HepG2 (cell line): ENCODE results near the gene ITGB3. TPM values are rescaled to one million over a fixed set of nuclear protein-coding genes. Genes with fewer than 3 reads are reported as not detected.

Experiments used
- ATAC-seq: fragments of 200-7000 bp; cut with Tn5 transposase; 3 replicates; pipeline ENCODE4 v1.9.1; 2020; ENCODE audit warnings: mild to moderate bottlenecking, moderate library complexity
- BruUV-seq: library from RNA; stranded (reverse); fragments of 400-500 nt; replicated peaks from 2 replicates; lab custom pipeline; 2021; lab: Mats Ljungman, UMichigan
- CTCF ChIA-PET: fragments of 300-600 bp; formaldehyde crosslinking; extraction: SDS; loops from one replicate; lab custom pipeline; 2021; ENCODE audit warnings: low total read pairs, inconsistent platforms, low intra/inter-chr PET ratio; lab: Yijun Ruan, JAX
- POLR2A ChIA-PET: fragments of 350-600 bp; sonication (Branson Sonifier 250); formaldehyde crosslinking; loops from one replicate; lab custom pipeline; 2020; ENCODE audit warnings: antibody characterized with exemption, inconsistent platforms; lab: Yijun Ruan, JAX
- DNase-seq: peaks from one replicate; pipeline ENCODE4 v3.0.0-alpha.2; 2015; ENCODE audit warnings: low spot score
- FAIRE-seq: peaks from 3 replicates; lab custom pipeline; 2011; peaks lifted over from hg19 to GRCh38; lab: Jason Lieb, UNC
- H2AFZ ChIP-seq: one replicate; pipeline ENCODE4 v1.6.1; 2011; ENCODE audit warnings: low read length, inconsistent platforms
- H3K27ac ChIP-seq: fragments of 300-600 bp; 3 replicates; pipeline ENCODE4 v1.8.0; 2011; ENCODE audit warnings: mixed run types, mild to moderate bottlenecking, mixed read lengths, low read length, inconsistent platforms; ENCODE audit not compliant: insufficient read depth; ENCODE audit errors: extremely low read length
- H3K27me3 ChIP-seq, 2 experiments: fragments of 200-600 bp in 1 of 2; 2 replicates in 1 of 2; 3 replicates in 1 of 2; pipeline versions ENCODE4 v1.6.0 to v1.8.0; 2011; ENCODE audit warnings: low read length in 2 of 2, mild to moderate bottlenecking in 2 of 2, moderate library complexity in 2 of 2, inconsistent platforms in 1 of 2; ENCODE audit not compliant: insufficient read depth in 2 of 2, control insufficient read depth in 1 of 2
- H3K36me3 ChIP-seq, 2 experiments: fragments of 200-600 bp in 1 of 2; replicated peaks in 1 of 2; 2 replicates in 1 of 2; 3 replicates in 1 of 2; pipeline versions ENCODE4 v1.5.1 to v1.8.0; 2011; ENCODE audit warnings: low read length in 2 of 2, inconsistent platforms in 1 of 2; ENCODE audit not compliant: insufficient read depth in 2 of 2, control insufficient read depth in 1 of 2
- H3K4me1 ChIP-seq: 2 replicates; pipeline ENCODE4 v1.5.1; 2012; ENCODE audit warnings: low read length, inconsistent platforms; ENCODE audit not compliant: insufficient read depth
- H3K4me2 ChIP-seq: 2 replicates; pipeline ENCODE4 v1.6.0; 2011; ENCODE audit warnings: low read depth, low read length, inconsistent platforms
- H3K4me3 ChIP-seq, 3 experiments: fragments of 200-600 bp in 1 of 3; sonication (generic), shearing (Covaris generic) in 1 of 3; replicated peaks in 1 of 3; 2 replicates each; pipeline ENCODE4 v1.5.1; 2011 to 2016; ENCODE audit warnings: low read length in 3 of 3, inconsistent platforms in 2 of 3, low read depth in 2 of 3, mild to moderate bottlenecking in 2 of 3, control low read depth in 1 of 3, mixed read lengths in 1 of 3; ENCODE audit not compliant: insufficient read depth in 1 of 3
- H3K79me2 ChIP-seq: one replicate; pipeline ENCODE4 v1.6.1; 2011; ENCODE audit warnings: low read length, inconsistent platforms; ENCODE audit not compliant: insufficient read depth
- H3K9ac ChIP-seq: 2 replicates; pipeline ENCODE4 v1.6.0; 2011; ENCODE audit warnings: mild to moderate bottlenecking, low read depth, low read length, inconsistent platforms; ENCODE audit not compliant: insufficient read depth
- H3K9me3 ChIP-seq: 2 replicates; pipeline ENCODE4 v1.5.1; 2012; ENCODE audit warnings: mild to moderate bottlenecking, low read length
- H4K20me1 ChIP-seq: 2 replicates; pipeline ENCODE4 v1.6.0; 2011; ENCODE audit warnings: inconsistent platforms, mild to moderate bottlenecking, low read length, moderate library complexity; ENCODE audit not compliant: insufficient read depth
- ZNF232 ChIP-seq: sonication (generic); formaldehyde crosslinking; IDR thresholded peaks from 2 replicates; pipeline ENCODE4 v1.4.0; 2020; ENCODE audit warnings: missing genetic modification reagents, borderline replicate concordance
- ZNF317 ChIP-seq: sonication (generic); formaldehyde crosslinking; IDR thresholded peaks from 2 replicates; pipeline ENCODE4 v1.5.0; 2020; ENCODE audit warnings: mild to moderate bottlenecking, missing genetic modification reagents
- ZSCAN22 ChIP-seq: sonication (generic); formaldehyde crosslinking; IDR thresholded peaks from 2 replicates; pipeline ENCODE4 v1.4.0; 2020; ENCODE audit warnings: mild to moderate bottlenecking, missing genetic modification reagents
- WGBS: methylation state at CpG from one replicate; pipeline ENCODE4 v1.1.6; 2017; ENCODE audit warnings: low lambda C conversion rate; 5-methylcytosine and 5-hydroxymethylcytosine counted together
- in situ Hi-C: cut with HindIII; loops from 2 replicates; pipeline ENCODE4 v1.10.0; 2017; ENCODE audit warnings: low pct_unique_long_range_greater_than_20kb; ENCODE audit not compliant: extremely low pct_ligation_motif_present
- intact Hi-C: fragments of 100-400 bp; cut with micrococcal nuclease; formaldehyde crosslinking; loops from one replicate; pipeline ENCODE4 v1.10.0; 2022; ENCODE audit not compliant: unreplicated experiment
- polyA plus RNA-seq, 8 experiments: library from polyadenylated mRNA; depleted of rRNA in 3 of 8; stranded (reverse) in 7 of 8; unstranded in 1 of 8; fragments of >200 nt; fragmentation: Illumina TruSeq in 4 of 8; extraction: Trizol in 4 of 8; gene quantifications; 2 replicates each; pipeline versions ENCODE4 v1.2.1 to v1.2.3, GENCODE V29; 2011 to 2016; ENCODE audit warnings: low read depth in 4 of 8, missing spikeins in 1 of 8, mixed read lengths in 1 of 8; ENCODE audit not compliant: insufficient read depth in 1 of 8
- total RNA-seq, 5 experiments: library from RNA; depleted of rRNA; stranded (reverse); fragments of >200 nt; fragmentation: Illumina TruSeq; extraction: Trizol; gene quantifications; 2 replicates each; pipeline ENCODE4 v1.2.3, GENCODE V29; 2016; ENCODE audit warnings: low read depth in 1 of 5
- TF ChIP-seq, protein P1 (sequence below): sonication (generic); formaldehyde crosslinking; IDR thresholded peaks from 2 replicates; pipeline ENCODE4 v1.4.0; 2020; ENCODE audit warnings: missing genetic modification reagents
- TF ChIP-seq, protein P2 (sequence below): sonication (generic); formaldehyde crosslinking; IDR thresholded peaks from 2 replicates; pipeline ENCODE4 v1.4.0; 2020; ENCODE audit warnings: missing genetic modification reagents, mild to moderate bottlenecking, borderline replicate concordance

The ITGB3 gene
- total and polyA plus RNA-seq, 2 of the 13 experiments (the other 11 are each of a cell fraction or from before 2014, with no cell fraction given): 0.09 to 0.31 TPM

DNA sequence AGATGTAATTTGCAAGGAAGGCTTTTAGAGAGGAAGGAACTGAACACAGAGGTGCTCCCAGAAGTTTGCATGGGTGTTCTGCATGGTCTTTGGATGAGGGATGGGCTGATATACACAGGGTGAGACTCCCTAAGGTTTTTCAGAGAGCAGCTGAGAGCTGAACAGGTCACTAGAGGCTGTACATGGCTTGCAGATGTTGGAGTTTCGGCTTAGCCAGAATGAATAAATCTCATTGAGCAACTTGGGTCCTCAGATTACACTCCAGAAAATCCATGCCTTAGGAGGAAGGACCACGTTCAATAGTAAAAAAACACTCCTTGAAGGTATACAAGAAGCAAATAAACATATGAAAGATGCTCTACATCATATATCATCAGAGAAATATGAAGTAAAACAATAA is 7.5 kb upstream of the ITGB3 start:
- 35% methylated on average over 2 of the region's 2 CpGs for WGBS
- no peak for TF ChIP-seq ZSCAN22
- TF ChIP-seq, protein P1, sequence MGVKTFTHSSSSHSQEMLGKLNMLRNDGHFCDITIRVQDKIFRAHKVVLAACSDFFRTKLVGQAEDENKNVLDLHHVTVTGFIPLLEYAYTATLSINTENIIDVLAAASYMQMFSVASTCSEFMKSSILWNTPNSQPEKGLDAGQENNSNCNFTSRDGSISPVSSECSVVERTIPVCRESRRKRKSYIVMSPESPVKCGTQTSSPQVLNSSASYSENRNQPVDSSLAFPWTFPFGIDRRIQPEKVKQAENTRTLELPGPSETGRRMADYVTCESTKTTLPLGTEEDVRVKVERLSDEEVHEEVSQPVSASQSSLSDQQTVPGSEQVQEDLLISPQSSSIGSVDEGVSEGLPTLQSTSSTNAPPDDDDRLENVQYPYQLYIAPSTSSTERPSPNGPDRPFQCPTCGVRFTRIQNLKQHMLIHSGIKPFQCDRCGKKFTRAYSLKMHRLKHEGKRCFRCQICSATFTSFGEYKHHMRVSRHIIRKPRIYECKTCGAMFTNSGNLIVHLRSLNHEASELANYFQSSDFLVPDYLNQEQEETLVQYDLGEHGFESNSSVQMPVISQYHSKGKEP (CRISPR knock-in tag): no peak
- no peak for TF ChIP-seq ZNF317 (CRISPR knock-in tag)
- no peak for TF ChIP-seq ZNF232 (CRISPR knock-in tag)
- TF ChIP-seq, protein P2, sequence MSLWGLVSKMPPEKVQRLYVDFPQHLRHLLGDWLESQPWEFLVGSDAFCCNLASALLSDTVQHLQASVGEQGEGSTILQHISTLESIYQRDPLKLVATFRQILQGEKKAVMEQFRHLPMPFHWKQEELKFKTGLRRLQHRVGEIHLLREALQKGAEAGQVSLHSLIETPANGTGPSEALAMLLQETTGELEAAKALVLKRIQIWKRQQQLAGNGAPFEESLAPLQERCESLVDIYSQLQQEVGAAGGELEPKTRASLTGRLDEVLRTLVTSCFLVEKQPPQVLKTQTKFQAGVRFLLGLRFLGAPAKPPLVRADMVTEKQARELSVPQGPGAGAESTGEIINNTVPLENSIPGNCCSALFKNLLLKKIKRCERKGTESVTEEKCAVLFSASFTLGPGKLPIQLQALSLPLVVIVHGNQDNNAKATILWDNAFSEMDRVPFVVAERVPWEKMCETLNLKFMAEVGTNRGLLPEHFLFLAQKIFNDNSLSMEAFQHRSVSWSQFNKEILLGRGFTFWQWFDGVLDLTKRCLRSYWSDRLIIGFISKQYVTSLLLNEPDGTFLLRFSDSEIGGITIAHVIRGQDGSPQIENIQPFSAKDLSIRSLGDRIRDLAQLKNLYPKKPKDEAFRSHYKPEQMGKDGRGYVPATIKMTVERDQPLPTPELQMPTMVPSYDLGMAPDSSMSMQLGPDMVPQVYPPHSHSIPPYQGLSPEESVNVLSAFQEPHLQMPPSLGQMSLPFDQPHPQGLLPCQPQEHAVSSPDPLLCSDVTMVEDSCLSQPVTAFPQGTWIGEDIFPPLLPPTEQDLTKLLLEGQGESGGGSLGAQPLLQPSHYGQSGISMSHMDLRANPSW (CRISPR knock-in tag): no peak
- Histone ChIP-seq H3K36me3 (no peaks in the 10 kb centered on the region), H3K4me2 (no peak overlapping the region), H3K4me3 (no peak overlapping the region), H4K20me1 (no peaks in the 10 kb centered on the region), H3K27ac (no peak overlapping the region), H3K27me3 (no peaks in the 10 kb centered on the region), H3K79me2 (no peaks in the 10 kb centered on the region), H3K9me3 (no peaks in the 10 kb centered on the region), H2AFZ (no peak overlapping the region), H3K4me1 (no peaks in the 10 kb centered on the region), H3K9ac (no peak overlapping the region)
- no peak for DNase-seq
- no TSS peak for BruUV-seq
- POLR2A ChIA-PET: no interaction called here
- in situ Hi-C loops: no loop called here
- FAIRE-seq: no peak
- ATAC-seq: no peak
- CTCF ChIA-PET: no interaction called here
- intact Hi-C loops: no loop called here
